HL-60 (cell line): ENCODE results near the gene ANK3.

Experiments used
- CTCF ChIP-seq: IDR thresholded peaks from one replicate; pipeline ENCODE4 v1.5.1; 2011; ENCODE audit warnings: low read length, control low read depth, inconsistent platforms; ENCODE audit not compliant: insufficient read depth
- GABPA ChIP-seq: IDR thresholded peaks from 2 replicates; pipeline ENCODE4 v1.6.1; 2012; ENCODE audit warnings: low read depth
- POLR2AphosphoS5 ChIP-seq: IDR thresholded peaks from 2 replicates; pipeline ENCODE4 v1.6.1; 2012; ENCODE audit warnings: low read depth
- REST ChIP-seq: IDR thresholded peaks from 2 replicates; pipeline ENCODE4 v1.6.1; 2012; ENCODE audit warnings: low read depth; ENCODE audit not compliant: insufficient replicate concordance

GRCh38 chr10:60422809-60423208 lies 33.1 kb upstream of the ANK3 start:
- TF ChIP-seq CTCF (no peak), REST (no peak), POLR2AphosphoS5 (no peak), GABPA (no peak)
